Measurements from ENCODE around the gene UBAC2.

Gene UBAC2

DNA sequence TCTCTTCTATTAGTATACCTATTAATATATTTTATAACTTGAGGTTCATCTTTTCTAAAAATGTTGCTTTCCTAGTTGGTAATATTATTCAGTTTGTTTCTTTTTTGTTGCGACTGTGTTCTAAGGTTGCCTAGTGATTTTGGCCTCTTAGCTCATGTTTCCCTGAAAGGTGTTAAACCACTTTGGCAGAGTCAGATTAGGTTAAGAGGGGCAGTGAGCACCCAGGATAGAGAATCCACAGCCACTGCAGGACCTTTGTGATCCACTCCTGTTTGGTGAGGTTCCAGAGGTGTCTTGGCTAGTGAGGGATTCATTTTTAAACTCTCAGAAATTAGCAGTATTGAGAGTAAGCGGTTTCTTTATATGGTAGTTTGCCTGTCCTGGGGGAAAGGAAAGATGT is 72.5 kb downstream of the UBAC2 start:
- DNase-seq, result no peak

DNA sequence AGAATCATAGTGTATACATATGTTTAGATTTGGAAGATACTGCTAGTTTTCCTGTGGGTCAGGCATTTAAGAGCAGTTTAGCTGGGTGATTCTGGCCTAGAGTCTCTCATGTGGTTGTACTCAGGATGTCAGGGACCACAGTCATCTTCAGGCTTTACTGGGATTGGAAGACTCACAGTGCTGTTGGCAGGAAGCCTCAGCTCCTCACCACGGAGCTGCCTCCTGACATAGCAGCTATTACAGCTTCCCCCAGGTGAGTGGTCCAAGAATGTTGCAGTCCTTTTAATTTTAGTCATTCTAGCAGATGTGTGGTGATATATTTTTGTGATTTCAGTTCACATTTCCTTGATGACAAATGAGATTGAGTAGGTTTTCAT is 74.4 kb downstream of the UBAC2 start:
- peak; percentile 53 for DNase-seq

DNA sequence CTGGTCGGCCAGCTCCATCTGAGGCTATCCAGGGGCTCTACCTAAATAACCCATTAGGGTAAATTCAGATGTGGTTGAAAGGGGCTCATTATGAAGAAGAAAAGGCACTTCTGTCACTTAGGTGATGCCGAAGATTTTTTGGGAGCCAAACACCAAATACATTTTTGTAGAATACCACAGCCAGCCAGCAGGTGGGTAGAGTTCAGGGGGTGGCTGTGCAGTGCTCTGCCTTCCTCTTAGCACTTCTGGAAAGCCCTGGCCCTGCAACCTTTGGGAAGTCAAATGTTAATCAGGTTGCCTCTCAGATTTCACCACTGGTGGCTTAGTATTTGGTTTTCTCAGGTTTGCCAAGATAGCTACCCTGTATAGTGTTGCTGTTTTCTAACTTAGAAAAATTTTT is 76.1 kb downstream of the UBAC2 start:
- DNase-seq, result no peak

DNA sequence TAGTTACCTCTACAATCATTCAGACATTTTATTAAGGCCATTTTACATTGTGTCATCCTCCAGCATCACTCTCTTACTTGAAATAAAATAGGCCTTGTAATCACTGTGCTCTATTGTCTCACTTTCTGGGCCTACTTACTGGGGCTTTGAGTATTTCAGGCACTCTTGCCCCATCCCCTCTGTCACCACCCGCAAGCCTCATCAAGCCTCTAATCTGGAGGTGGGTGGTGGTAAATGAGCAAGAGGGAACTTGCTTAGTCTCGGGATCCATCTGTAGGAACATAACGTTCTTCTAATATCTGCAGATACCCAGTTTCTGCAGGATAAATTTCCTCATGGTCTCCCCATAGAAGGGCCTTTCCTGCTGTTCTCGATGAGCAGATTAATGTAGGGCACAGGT is 77.0 kb downstream of the UBAC2 start:
- DNase-seq, result no peak

DNA sequence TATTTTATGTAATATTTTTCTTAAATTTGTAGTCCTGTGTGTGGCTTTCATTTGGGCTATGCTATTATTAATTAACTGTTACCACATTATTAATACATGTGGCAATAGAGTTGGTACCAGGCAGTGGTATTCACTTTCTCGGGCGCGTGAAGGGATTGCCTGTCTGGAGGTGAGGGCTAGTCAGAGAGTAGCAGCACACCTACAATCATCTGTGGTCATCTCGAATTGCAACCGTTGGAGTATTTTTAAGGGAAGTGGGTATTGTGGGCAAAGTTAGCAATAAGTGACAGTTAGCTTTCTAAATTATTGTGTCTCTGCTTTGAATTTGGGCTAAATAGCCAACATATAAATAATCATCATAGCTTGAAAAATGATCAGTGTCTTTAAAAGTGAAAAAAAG is 77.5 kb downstream of the UBAC2 start:
- DNase-seq, result no peak

DNA sequence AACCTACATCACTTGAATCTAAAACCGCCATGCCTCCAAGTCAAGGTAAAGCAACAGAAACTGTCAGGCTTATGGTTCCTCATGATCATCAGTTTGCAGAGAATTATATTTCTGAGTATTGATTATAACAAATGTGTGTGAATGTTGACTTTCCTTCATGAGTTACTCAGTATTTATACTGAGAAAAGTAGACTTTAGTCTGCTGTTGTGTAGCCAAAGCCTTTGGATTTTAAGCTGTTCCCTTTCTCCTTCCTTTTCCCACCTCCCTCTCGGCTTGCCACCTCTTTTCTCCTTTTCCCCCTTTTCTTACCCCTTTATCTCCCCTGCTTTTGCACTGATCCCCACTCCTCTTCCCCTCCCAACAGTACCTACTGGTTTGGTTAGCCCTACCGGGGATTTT is 78.2 kb downstream of the UBAC2 start:
- DNase-seq, result no peak

DNA sequence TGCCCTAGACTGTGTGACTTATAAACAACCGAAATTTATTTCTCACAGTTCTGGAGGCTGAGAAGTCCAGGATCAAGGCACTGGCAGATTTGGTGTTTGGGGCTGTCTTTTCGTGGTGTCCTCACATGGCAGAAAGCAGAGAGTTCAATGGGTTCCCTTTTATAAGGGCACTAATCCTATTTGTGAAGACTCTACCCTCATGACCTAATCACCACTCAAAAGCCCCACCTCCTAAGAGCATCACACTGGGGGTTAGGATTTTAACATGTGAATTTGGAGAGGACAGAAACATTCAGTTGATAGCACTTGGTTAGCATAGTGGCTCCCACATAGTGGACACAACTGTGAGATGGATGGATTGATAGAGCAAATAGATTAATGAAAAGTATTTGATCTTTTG is 79.0 kb downstream of the UBAC2 start:
- DNase-seq, result no peak

DNA sequence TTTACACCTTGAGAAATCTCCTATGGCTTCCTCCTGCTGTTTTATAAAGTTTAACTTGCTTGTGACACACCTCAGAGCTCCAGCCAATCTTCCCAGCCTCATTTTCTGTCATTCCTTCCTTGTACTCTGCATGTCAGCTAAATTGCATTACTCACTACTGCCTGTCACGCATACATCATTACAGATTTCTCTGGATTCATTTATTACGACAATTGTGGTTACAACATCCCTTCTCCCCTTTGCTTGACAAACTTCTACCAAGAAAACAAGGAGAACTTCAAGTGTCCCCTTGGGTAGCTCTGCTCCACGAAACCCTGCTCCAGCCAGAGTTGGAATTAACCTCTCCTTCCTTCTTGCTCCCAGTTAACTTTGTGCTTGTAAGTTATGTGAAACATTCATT is 79.5 kb downstream of the UBAC2 start:
- no peak for DNase-seq

DNA sequence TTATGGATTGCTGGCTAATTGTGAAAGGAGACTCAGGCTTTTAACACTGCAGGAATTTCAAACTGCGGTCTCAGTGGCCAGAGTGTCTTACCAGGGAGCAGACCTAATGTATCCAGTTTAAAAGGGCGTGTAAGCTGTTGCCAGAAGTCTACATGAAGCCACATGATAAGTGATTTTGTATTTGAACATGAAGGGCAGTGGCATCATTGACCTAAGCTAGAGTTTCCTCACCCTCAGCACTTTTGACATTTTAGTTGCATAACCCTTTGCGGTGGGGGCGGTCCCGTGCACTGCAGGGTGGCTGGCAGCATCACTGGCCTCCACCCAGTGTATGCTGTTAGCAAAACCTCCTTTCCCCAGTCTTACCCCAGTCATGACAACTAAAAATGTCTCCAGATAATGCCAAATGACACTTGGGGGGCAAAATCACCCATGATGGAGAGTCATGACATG is 81.2 kb downstream of the UBAC2 start:
- DNase-seq, result peak; percentile 55

DNA sequence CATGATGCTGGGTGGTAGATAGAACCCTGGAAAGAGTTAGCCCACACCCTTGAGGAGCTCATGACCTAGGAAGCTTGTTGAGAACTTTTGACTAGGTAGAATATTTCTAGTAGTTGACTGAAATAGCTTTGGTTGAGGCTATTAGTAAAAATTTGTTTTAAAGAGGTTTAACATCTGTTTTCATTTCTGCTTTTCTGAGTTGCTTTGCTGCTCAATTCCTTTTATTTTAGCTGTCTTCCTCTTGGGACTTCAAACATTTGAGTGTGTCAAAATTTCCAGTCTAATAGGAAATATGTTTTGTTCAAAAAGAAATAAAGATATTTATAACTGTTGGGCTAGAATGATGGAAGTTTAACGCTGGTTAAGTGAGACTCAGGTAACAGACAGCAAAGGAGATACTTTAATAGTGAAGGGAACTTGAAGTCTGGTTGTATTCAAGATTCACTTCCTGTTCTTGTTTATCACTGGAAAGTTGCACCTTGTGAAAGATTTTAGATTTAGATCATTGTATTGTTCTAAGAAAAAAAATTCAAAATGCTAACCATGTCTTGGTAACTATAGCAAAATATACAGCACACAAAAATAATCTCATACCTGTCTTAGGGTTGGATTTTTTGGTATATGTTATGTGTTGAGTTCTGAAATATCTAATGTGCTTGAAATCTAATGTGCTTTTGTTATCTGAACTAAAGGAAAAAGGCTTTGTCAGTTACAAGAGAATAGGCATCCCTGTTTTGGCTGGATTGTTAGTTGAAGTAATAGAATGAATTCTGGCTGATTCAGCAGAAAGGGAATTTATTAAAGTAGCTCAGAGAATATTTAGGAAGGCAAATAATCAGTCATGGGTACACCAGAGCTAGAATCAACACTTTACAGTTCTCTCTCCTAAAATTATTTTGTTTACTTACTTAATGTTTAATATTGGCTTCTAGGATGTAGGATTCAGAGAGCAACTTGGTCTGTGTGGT is 81.9 kb downstream of the UBAC2 start:
- no peak for DNase-seq

DNA sequence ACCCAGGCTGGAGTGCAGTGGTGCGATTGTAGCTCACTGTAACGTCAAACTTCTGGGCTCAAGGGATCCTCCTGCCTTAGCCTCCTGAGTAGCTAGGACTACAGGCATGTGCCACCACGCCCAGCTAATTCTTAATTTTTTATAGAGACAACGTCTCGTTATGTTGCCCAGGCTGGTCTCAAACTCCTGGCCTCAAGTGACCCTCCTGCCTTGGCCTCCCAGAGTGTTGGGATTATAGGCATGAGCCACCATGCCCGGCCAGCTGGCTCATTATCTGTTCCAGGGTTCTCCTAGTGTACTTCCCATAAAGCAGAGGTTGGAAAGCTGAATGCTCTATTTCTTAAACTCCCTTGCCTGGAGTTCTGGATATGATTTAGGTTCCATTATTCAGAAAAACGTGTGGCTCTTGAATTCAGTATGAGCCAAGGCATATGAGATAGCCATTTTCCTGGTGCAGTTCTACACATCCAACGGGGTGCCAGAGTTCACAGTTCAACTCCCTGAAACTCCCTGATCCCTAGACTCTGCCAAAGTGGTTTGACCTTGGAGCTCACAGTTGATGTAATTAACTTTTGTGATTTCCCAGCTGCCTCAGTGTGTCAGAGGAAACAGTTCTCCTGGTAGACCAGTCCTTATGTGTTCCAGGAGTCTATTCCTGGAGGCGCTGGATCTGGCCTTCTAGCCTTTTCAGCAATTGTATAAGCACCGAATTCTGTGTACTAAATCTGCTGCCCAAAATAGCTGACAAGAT is 85.0 kb downstream of the UBAC2 start:
- no peak for DNase-seq

DNA sequence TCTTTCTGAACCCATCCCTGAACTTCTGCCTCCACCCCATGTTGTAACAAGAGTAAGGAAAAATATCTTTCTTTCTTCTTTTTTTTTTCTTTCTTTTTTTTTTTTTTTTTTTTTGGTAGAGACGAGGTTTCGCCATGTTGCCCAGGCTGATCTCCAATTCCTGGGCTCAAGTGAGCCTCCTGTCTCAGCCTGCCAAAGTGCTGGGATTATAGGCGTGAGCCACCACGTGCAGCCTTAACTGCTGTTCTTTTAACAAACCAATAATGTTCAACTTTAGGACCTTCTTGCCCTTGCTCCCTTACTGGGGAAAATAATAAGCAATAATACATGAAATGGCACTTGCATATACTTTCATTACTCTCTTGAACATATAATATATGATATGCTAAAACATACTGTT is 86.9 kb downstream of the UBAC2 start:
- no peak for DNase-seq

DNA sequence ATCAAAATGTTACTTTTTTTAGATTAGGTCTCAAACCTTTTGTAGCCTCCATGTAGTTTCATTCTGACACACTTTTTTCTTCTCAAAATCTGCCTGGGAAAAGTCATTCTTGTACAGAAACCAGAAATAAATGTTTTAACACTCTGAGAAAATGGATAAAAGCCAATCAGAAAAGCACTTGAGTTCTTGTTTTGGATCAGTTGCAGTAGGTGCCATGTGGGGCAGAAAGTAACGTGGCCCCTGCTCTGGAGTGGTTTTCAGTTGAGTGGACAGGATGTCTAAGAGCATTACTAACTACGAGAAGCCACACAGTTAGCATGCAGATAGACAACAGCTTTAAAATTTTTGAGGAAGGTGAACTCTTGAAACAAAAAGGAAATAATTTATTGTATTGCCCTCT is 87.4 kb downstream of the UBAC2 start:
- DNase-seq, result peak; percentile 76

DNA sequence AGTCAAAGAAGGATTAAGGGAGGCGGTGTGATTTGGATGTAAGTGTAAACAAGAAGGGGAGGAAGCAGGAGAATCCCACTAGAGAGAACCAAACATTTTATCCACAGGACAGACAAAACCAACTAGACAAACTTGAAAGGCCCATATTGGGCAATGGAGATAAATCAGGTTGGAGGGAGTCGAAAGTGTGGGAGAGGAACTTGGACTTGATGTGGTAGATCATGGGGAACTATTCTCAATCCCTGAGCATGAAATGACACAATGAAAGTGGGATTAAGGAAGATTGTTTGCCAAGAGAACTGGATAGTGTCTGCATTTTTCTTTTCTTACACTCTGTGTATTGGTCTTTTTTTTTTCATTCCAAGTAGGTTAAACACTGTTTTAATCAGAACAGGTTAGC is 88.6 kb downstream of the UBAC2 start:
- DNase-seq, result no peak

DNA sequence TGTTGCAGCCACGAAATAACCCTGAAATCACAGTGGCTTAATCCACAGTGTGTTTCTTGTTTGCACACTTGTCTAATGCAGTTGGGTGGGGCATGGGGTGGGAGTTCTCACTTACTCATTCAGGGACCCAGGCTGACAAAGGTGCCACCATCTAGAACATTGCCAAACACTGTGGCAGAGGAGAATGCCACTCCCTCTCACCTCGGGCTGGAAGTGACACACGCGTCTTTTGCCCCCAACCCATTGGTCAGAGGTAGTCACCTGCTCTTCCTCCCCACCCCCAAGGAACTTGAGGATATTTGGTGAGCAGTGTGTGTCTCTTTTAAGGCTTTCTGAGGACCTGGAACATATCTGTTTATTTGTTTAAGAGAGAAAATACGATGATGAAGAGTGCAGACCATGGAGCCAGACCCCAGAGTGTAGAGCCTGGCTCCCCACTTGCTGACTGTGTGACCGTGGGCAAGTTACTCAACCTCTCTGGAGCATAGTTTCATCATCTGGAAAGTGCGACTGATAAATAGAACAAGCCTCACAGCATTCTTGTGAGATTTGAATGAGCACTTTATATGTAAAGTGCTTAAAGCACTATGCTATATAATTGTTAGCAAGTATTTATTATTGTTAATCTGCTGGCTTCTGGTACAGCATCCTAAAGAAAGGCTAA is 89.2 kb downstream of the UBAC2 start:
- DNase-seq, result peak; percentile 61

DNA sequence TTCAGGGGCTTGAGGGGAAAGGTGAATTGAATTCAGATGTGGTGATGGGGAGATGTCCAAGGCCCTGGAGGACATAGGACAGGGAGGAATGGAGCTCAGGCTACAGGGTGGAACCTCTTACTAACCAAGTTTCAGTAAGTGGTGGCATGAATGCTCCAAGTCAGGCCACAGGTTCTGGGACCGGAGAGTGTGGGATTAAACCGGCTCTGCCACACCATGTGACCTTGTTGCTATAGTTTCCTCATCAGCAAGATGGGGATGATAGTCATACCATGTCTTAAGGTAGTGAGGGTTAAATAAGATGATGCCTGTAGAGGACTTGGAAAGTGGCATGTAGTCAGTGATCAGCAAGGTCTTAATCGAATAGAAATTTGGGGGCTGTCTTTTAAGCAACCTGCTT is 90.2 kb downstream of the UBAC2 start:
- peak; percentile 48 for DNase-seq

DNA sequence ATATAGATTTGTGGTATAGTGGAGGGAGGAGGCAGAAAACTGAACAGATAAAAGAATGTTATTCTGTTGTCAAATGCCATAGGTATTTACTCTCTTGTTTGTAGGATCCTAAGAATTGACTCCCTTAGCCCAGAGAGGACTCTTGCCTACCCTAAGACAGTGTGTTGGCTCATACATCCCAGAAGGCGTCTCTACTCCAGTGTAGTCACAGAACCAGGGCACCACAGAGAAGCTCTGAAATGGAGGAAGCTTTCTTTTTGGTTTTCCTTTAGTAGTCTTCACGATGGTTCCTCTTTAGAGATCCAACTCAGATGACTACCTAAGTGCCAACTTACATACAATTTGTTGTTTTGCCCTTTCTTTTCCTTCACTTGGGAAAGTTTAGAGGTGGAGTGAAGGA is 92.5 kb downstream of the UBAC2 start:
- no peak for DNase-seq

DNA sequence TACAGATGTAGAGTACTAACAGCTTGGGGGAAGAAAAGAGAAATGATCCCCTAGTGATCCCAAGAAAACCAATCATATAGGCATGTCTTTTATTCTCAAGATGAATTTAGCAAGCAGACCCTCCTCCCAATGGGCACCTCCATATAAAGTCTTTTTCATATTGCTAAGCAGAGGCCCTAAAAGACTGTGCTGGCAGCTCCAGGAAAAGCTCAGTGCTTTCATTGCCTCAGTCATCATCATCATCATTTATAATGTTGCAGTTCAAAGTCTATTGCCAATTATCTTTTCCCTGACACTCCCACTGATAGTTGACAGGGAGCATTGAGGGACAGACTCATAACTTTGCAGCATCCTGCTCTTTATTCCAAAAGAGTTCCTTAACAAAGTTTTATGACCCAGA is 93.5 kb downstream of the UBAC2 start:
- DNase-seq, result no peak

DNA sequence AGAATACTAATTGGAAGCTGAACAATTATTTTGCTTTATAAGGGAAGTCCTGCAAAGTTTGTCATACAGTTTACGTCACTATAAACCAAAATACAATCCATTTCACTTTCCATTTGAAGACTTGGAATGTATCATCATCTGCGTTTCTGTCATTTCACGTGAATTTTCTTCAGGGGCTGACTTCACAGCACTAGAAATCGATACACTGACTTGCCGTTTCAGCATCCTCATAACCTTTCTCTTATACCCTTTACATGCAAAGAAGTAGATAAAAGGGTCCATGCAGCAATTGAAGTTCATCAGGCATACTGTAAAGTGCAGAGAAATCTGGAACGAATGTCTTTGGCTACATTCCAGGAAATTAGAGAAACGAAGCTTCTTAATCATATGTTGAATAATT is 94.3 kb downstream of the UBAC2 start:
- DNase-seq, result no peak

DNA sequence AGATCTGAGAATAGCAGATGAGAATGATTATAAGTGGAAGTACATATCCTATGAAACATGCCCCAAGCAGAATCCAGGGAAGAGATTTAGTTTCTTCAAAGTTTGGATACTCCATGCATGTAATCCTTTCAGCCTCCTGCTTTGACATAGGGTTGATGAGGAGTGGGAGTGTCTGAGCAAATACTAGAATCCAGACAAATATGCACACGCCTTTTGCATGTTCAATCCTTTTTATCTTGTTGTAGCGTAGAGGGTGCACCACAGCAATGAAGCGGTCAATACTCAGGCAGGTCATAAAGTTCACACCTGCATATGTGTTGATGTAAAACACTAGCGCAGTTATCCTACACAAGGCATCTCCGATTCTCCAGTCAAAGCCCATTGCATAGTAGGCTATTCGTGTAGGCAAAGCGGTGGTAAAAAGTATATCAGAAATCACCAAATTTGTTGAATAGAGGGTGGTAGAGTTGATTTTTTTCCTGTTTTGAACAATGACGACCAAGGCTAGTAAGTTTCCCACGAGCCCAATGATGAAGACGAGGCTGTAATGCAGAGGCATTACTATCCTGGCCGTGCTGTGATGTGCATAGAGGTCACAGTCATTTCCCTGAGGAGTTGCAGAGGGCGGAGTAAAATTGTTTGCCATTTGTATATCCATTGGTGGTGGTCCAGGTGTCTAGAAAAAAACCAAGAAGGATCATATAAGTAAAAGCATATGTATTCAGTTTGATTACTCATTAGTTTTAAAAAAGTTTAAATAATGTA is 95.0 kb downstream of the UBAC2 start:
- no peak for DNase-seq

DNA sequence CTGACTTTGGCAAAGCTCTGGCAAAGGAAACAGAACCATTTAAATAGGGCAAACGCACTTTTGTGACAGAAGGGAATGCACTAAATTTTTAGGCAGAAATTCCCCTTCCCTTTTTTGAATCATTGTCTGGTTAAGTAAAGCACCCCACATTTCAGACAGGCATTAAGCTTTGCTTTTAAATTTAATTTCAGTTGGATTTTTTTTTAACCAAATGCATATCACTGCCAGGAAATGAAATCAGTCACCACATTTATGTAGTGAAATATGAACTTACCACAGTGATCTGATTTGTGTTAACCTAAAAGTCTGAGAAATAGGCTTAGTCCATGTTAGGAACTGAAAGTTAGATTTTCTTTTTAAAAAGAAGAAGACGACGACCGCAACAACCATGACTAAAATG is 95.7 kb downstream of the UBAC2 start:
- no peak for DNase-seq

DNA sequence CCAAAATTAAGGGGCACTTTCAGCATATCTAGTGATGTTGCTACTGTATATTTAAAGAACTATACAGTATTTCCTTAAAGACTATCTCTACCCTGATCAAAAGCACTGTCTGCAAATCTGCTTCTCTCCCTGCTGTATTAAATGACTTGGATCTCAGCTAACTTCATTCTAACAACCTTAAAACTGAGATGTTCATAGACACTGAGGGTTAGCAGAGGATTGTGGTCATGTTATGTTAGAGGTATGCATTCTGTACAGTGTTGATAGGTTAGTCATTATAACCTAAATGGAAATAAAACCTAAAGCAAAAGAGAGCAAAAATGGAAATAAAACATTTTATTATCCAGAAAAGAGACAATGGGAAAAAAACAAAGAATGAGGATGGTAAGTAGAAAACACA is 96.7 kb downstream of the UBAC2 start:
- DNase-seq, result no peak

DNA sequence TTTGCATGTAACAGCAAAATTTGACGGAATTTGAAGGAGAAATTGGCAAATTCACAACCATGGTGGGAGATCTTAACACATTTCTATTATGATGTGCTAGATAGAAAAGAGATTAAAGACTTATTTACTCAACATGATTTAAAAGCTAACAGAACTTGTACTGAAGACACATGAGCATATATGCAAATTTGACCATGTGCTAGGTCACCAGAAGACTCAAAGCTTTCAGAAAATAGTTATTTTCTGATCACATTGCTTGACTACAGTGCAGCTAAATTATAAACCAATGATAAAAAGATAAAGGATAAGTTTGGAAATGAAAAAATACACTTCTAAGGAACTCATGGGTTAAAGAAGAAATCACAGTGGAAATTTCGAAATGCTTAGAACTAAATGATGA is 97.4 kb downstream of the UBAC2 start:
- DNase-seq, result no peak

Measured in stimulated activated CD4-positive, alpha-beta T cell treated with anti-CD3 and anti-CD28 coated beads, Interleukin-15, amount 100 ng/mL, for 24 hours (primary cell).